GM23338 (cell line): ENCODE data around the gene H1-8. TPM values are rescaled to one million over a fixed set of nuclear protein-coding genes. Genes with fewer than 3 reads are reported as not detected.

ENCODE experiments used
- ATAC-seq: fragments of 200-7000 bp; cut with Tn5 transposase; 3 replicates; pipeline ENCODE4 v1.9.1; 2020
- DNase-seq: peaks from one replicate; pipeline ENCODE4 v3.0.0-alpha.2; 2015; ENCODE audit warnings: low spot score
- H2AFZ ChIP-seq: fragments of 200-600 bp; sonication (generic); 2 replicates; pipeline ENCODE4 v1.8.0; 2016; ENCODE audit warnings: antibody characterized with exemption, mild to moderate bottlenecking, moderate library complexity
- H3F3A ChIP-seq: fragments of 200-600 bp; sonication (generic); replicated peaks from 2 replicates; pipeline ENCODE4 v1.8.0; 2017; ENCODE audit warnings: antibody characterized with exemption, mixed run types, low read depth
- H3K27ac ChIP-seq: fragments of 200-600 bp; sonication (generic); 2 replicates; pipeline ENCODE4 v1.6.1; 2016; ENCODE audit warnings: low read depth
- H3K27me3 ChIP-seq: fragments of 200-600 bp; sonication (generic); 2 replicates; pipeline ENCODE4 v1.8.0; 2016; ENCODE audit warnings: mild to moderate bottlenecking, mixed run types, moderate library complexity; ENCODE audit not compliant: insufficient read depth
- H3K36me3 ChIP-seq: fragments of 200-600 bp; sonication (generic); 2 replicates; pipeline ENCODE4 v1.8.0; 2016; ENCODE audit warnings: mild to moderate bottlenecking; ENCODE audit not compliant: insufficient read depth
- H3K4me1 ChIP-seq: fragments of 200-600 bp; sonication (generic); 2 replicates; pipeline ENCODE4 v1.8.0; 2016; ENCODE audit warnings: mild to moderate bottlenecking, moderate library complexity; ENCODE audit not compliant: insufficient read depth
- H3K4me2 ChIP-seq: fragments of 200-600 bp; sonication (generic); 2 replicates; pipeline ENCODE4 v1.7.1; 2017; ENCODE audit warnings: mixed run types
- H3K4me3 ChIP-seq: fragments of 200-600 bp; sonication (generic); 2 replicates; pipeline ENCODE4 v1.6.1; 2016; ENCODE audit warnings: mixed run types
- H3K79me2 ChIP-seq: fragments of 200-600 bp; sonication (generic); replicated peaks from 2 replicates; pipeline ENCODE4 v1.8.0; 2017; ENCODE audit warnings: mild to moderate bottlenecking; ENCODE audit not compliant: insufficient read depth
- H3K9me2 ChIP-seq: fragments of 200-600 bp; sonication (generic); 2 replicates; pipeline ENCODE4 v1.8.0; 2017; ENCODE audit not compliant: insufficient read depth
- H4K20me1 ChIP-seq: fragments of 200-600 bp; sonication (generic); replicated peaks from 2 replicates; pipeline ENCODE4 v1.8.0; 2017; ENCODE audit warnings: mild to moderate bottlenecking; ENCODE audit not compliant: insufficient read depth
- H3K27ac Mint-ChIP-seq: 2 replicates; pipeline ENCODE4 v1.8.0; 2020; ENCODE audit warnings: inconsistent platforms, mild to moderate bottlenecking, moderate library complexity, mixed read lengths
- H3K27me3 Mint-ChIP-seq: 3 replicates; pipeline ENCODE4 v1.8.0; 2022; ENCODE audit warnings: low read depth, mild to moderate bottlenecking, moderate library complexity, mixed read lengths, inconsistent platforms; ENCODE audit not compliant: insufficient read depth, poor library complexity
- H3K36me3 Mint-ChIP-seq: 3 replicates; pipeline ENCODE4 v1.8.0; 2021; ENCODE audit warnings: low read depth, mild to moderate bottlenecking, inconsistent platforms, moderate library complexity, mixed read lengths
- H3K4me1 Mint-ChIP-seq: 3 replicates; pipeline ENCODE4 v1.8.0; 2020; ENCODE audit warnings: mild to moderate bottlenecking, inconsistent platforms, mixed read lengths
- H3K4me3 Mint-ChIP-seq: 3 replicates; pipeline ENCODE4 v1.8.0; 2021; ENCODE audit warnings: moderate library complexity, mild to moderate bottlenecking, inconsistent platforms, mixed read lengths
- H3K9me3 Mint-ChIP-seq: 3 replicates; pipeline ENCODE4 v1.8.0; 2020; ENCODE audit warnings: moderate library complexity, mild to moderate bottlenecking, inconsistent platforms, mixed read lengths
- EZH2 ChIP-seq: fragments of 200-600 bp; sonication (generic); IDR thresholded peaks from one replicate; pipeline ENCODE4 v1.8.0; 2017; ENCODE audit warnings: antibody characterized with exemption, mild to moderate bottlenecking, low read depth; ENCODE audit not compliant: unreplicated experiment
- POLR2AphosphoS5 ChIP-seq: IDR thresholded peaks from 2 replicates; pipeline ENCODE4 v1.6.1; 2016; ENCODE audit warnings: antibody characterized with exemption, low read depth
- STAT1 ChIP-seq: IDR thresholded peaks from one replicate; pipeline ENCODE4 v1.6.1; 2016; ENCODE audit warnings: antibody characterized with exemption; ENCODE audit not compliant: unreplicated experiment
- ZNF331 ChIP-seq: fragments of 250-450 bp; sonication (Bioruptor Pico); IDR thresholded peaks from 2 replicates; pipeline ENCODE4 v1.5.0; 2020; ENCODE audit warnings: low read depth, mild to moderate bottlenecking, moderate library complexity
- polyA plus RNA-seq: library from polyadenylated mRNA; unstranded; fragments of >200 nt; fragmentation: Nextera tagmentation; extraction: Ambion mirVana; gene quantifications from 2 replicates; pipeline ENCODE4 v1.2.1, GENCODE V29; 2016
- total RNA-seq: library from RNA; depleted of rRNA; stranded (reverse); fragments of >200 nt; shearing (Covaris generic); gene quantifications from 2 replicates; pipeline ENCODE4 v1.2.3, GENCODE V29; 2014
- TF ChIP-seq, protein P1 (sequence below): fragments of 250-450 bp; sonication (Bioruptor Pico); IDR thresholded peaks from 2 replicates; pipeline ENCODE4 v1.5.0; 2020; ENCODE audit warnings: mild to moderate bottlenecking, moderate library complexity
- TF ChIP-seq, protein P2 (sequence below), 2 experiments: fragments of 200-600 bp in 1 of 2; sonication (generic) in 1 of 2; conservative IDR thresholded peaks; 2 replicates each; pipeline versions ENCODE4 v1.5.1 to v1.6.1; 2016 to 2017; ENCODE audit warnings: antibody characterized with exemption in 2 of 2, low read depth in 2 of 2, mild to moderate bottlenecking in 2 of 2, moderate library complexity in 1 of 2

H1-8 gene
- total and polyA plus RNA-seq, 2 experiments from 2014 or later = not detected

DNA sequence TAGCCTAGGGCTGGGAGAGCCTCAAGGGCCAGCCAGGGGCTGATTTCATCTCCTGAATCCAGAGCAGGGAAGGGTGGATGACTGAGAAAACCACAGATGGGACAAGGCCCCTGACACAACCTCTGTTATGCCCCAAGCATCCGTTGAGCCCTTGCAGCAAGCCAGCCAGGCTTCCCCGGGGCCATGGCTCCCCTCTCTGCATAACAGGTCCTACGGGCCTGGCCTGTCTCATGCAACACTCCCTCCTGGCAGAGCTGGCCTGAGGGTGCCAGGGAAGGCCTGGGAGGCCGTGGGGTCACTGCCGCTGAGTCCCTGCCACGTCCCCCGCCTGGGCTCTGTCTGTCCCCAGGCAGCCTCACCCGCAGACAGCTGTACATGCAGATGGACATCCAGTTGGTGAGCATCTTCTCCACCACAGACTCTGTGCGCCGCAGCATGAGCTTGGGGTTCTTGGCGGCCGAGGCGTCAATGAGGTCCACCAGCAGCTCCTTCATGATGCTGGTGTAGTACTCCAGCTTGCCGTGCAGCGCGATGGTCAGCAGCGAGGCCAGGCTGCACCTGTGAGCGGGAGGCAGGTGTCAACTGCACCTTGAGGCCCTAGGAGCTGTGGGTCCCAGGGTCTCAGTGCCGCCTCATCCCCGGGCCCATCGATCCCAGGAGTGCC is 22.1 kb downstream of the H1-8 start:
- Mint-ChIP-seq H3K4me3 (no peak overlapping the region), H3K36me3 (peaks cover 6% of the 10 kb centered on the region; the same call in 1 of the 3 replicates)
- no peak for ATAC-seq

More for the DNA sequence above, 22.1 kb downstream of the H1-8 start:
- no peak overlapping the region for H3K4me3 ChIP-seq
- Mint-ChIP-seq H3K27ac (no peak overlapping the region), H3K9me3 (no peaks in the 10 kb centered on the region), H3K4me1 (peaks cover 5% of the 10 kb centered on the region), H3K27me3 (peaks cover 11% of the 10 kb centered on the region)
- H3K4me2 ChIP-seq = no peak overlapping the region
- TF ChIP-seq EZH2 (no peak), ZNF331 (no peak), STAT1 (no peak), POLR2AphosphoS5 (no peak)
- TF ChIP-seq, protein P1, sequence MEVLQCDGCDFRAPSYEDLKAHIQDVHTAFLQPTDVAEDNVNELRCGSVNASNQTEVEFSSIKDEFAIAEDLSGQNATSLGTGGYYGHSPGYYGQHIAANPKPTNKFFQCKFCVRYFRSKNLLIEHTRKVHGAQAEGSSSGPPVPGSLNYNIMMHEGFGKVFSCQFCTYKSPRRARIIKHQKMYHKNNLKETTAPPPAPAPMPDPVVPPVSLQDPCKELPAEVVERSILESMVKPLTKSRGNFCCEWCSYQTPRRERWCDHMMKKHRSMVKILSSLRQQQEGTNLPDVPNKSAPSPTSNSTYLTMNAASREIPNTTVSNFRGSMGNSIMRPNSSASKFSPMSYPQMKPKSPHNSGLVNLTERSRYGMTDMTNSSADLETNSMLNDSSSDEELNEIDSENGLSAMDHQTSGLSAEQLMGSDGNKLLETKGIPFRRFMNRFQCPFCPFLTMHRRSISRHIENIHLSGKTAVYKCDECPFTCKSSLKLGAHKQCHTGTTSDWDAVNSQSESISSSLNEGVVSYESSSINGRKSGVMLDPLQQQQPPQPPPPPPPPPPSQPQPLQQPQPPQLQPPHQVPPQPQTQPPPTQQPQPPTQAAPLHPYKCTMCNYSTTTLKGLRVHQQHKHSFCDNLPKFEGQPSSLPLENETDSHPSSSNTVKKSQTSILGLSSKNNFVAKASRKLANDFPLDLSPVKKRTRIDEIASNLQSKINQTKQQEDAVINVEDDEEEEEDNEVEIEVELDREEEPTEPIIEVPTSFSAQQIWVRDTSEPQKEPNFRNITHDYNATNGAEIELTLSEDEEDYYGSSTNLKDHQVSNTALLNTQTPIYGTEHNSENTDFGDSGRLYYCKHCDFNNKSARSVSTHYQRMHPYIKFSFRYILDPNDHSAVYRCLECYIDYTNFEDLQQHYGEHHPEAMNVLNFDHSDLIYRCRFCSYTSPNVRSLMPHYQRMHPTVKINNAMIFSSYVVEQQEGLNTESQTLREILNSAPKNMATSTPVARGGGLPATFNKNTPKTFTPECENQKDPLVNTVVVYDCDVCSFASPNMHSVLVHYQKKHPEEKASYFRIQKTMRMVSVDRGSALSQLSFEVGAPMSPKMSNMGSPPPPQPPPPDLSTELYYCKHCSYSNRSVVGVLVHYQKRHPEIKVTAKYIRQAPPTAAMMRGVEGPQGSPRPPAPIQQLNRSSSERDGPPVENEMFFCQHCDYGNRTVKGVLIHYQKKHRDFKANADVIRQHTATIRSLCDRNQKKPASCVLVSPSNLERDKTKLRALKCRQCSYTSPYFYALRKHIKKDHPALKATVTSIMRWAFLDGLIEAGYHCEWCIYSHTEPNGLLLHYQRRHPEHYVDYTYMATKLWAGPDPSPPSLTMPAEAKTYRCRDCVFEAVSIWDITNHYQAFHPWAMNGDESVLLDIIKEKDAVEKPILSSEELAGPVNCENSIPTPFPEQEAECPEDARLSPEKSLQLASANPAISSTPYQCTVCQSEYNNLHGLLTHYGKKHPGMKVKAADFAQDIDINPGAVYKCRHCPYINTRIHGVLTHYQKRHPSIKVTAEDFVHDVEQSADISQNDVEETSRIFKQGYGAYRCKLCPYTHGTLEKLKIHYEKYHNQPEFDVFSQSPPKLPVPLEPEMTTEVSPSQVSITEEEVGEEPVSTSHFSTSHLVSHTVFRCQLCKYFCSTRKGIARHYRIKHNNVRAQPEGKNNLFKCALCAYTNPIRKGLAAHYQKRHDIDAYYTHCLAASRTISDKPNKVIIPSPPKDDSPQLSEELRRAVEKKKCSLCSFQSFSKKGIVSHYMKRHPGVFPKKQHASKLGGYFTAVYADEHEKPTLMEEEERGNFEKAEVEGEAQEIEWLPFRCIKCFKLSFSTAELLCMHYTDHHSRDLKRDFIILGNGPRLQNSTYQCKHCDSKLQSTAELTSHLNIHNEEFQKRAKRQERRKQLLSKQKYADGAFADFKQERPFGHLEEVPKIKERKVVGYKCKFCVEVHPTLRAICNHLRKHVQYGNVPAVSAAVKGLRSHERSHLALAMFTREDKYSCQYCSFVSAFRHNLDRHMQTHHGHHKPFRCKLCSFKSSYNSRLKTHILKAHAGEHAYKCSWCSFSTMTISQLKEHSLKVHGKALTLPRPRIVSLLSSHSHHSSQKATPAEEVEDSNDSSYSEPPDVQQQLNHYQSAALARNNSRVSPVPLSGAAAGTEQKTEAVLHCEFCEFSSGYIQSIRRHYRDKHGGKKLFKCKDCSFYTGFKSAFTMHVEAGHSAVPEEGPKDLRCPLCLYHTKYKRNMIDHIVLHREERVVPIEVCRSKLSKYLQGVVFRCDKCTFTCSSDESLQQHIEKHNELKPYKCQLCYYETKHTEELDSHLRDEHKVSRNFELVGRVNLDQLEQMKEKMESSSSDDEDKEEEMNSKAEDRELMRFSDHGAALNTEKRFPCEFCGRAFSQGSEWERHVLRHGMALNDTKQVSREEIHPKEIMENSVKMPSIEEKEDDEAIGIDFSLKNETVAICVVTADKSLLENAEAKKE = no peak
- TF ChIP-seq, protein P2, sequence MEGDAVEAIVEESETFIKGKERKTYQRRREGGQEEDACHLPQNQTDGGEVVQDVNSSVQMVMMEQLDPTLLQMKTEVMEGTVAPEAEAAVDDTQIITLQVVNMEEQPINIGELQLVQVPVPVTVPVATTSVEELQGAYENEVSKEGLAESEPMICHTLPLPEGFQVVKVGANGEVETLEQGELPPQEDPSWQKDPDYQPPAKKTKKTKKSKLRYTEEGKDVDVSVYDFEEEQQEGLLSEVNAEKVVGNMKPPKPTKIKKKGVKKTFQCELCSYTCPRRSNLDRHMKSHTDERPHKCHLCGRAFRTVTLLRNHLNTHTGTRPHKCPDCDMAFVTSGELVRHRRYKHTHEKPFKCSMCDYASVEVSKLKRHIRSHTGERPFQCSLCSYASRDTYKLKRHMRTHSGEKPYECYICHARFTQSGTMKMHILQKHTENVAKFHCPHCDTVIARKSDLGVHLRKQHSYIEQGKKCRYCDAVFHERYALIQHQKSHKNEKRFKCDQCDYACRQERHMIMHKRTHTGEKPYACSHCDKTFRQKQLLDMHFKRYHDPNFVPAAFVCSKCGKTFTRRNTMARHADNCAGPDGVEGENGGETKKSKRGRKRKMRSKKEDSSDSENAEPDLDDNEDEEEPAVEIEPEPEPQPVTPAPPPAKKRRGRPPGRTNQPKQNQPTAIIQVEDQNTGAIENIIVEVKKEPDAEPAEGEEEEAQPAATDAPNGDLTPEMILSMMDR (conservative IDR thresholded peaks at IDR 0.05; ENCODE audit: low read depth in 2 of 2) = no peak
- no peaks in the 10 kb centered on the region for H3K79me2 ChIP-seq
- H3K36me3 ChIP-seq = no peaks in the 10 kb centered on the region
- H4K20me1 ChIP-seq = no peaks in the 10 kb centered on the region
- no peaks in the 10 kb centered on the region for H3K9me2 ChIP-seq
- H3K4me1 ChIP-seq = peaks cover 5% of the 10 kb centered on the region; the same call in 1 of the 2 replicates
- no peak for DNase-seq
- H3F3A ChIP-seq = no peaks in the 10 kb centered on the region
- H2AFZ ChIP-seq = no peak overlapping the region
- no peak overlapping the region for H3K27ac ChIP-seq
- no peaks in the 10 kb centered on the region for H3K27me3 ChIP-seq
